ENCODE data around the gene SYK.

Gene SYK

GRCh38 chr9:90826326-90827020 lies 24.9 kb downstream of the SYK start:
- H3K4me3 ChIP-seq (ENCODE audit: low read depth, low read length) = no peak overlapping the region
- no peak for TF ChIP-seq MAX (IDR thresholded peaks at IDR 0.05; ENCODE audit: low read depth, low read length)
- TF ChIP-seq CTCF (IDR thresholded peaks at IDR 0.05; ENCODE audit: low read depth, low read length) = no peak
- TF ChIP-seq MYC (IDR thresholded peaks at IDR 0.05; ENCODE audit: low read depth, low read length) = no peak
- TF ChIP-seq POLR2A (IDR thresholded peaks at IDR 0.05; ENCODE audit: extremely low read depth, insufficient read length) = no peak
- no peak for DNase-seq (ENCODE audit: low read depth)

GRCh38 chr9:90827181-90827871 lies 25.7 kb downstream of the SYK start:
- TF ChIP-seq MYC (IDR thresholded peaks at IDR 0.05; ENCODE audit: low read depth, low read length) (peak; percentile 78; the same call in 1 of the 2 replicates), MAX (IDR thresholded peaks at IDR 0.05; ENCODE audit: low read depth, low read length) (peak; percentile 73), POLR2A (IDR thresholded peaks at IDR 0.05; ENCODE audit: extremely low read depth, insufficient read length) (no peak)
- no peak overlapping the region for H3K4me3 ChIP-seq (ENCODE audit: low read depth, low read length)
- peak; percentile 87 for DNase-seq (ENCODE audit: low read depth)

GRCh38 chr9:90830051-90830450 lies 28.4 kb downstream of the SYK start:
- H3K4me3 ChIP-seq (ENCODE audit: low read depth, low read length) = no peak overlapping the region
- TF ChIP-seq CTCF (IDR thresholded peaks at IDR 0.05; ENCODE audit: low read depth, low read length) (no peak), MAX (IDR thresholded peaks at IDR 0.05; ENCODE audit: low read depth, low read length) (no peak), POLR2A (IDR thresholded peaks at IDR 0.05; ENCODE audit: extremely low read depth, insufficient read length) (no peak), MYC (IDR thresholded peaks at IDR 0.05; ENCODE audit: low read depth, low read length) (no peak)
- DNase-seq (ENCODE audit: low read depth) = no peak

GRCh38 chr9:90830977-90831376 lies 29.4 kb downstream of the SYK start:
- no peak for DNase-seq (ENCODE audit: low read depth)

GRCh38 chr9:90832261-90832660 lies 30.6 kb downstream of the SYK start:
- DNase-seq (ENCODE audit: low read depth) = no peak
- TF ChIP-seq POLR2A (IDR thresholded peaks at IDR 0.05; ENCODE audit: extremely low read depth, insufficient read length) = no peak
- TF ChIP-seq MYC (IDR thresholded peaks at IDR 0.05; ENCODE audit: low read depth, low read length) = no peak
- TF ChIP-seq CTCF (IDR thresholded peaks at IDR 0.05; ENCODE audit: low read depth, low read length) = no peak
- TF ChIP-seq MAX (IDR thresholded peaks at IDR 0.05; ENCODE audit: low read depth, low read length) = no peak
- no peak overlapping the region for H3K4me3 ChIP-seq (ENCODE audit: low read depth, low read length)

More at GRCh38 chr9:90830977-90831376, 29.4 kb downstream of the SYK start:
- no peak overlapping the region for H3K4me3 ChIP-seq (ENCODE audit: low read depth, low read length)
- no peak for TF ChIP-seq MYC (IDR thresholded peaks at IDR 0.05; ENCODE audit: low read depth, low read length)
- no peak for TF ChIP-seq MAX (IDR thresholded peaks at IDR 0.05; ENCODE audit: low read depth, low read length)
- TF ChIP-seq CTCF (IDR thresholded peaks at IDR 0.05; ENCODE audit: low read depth, low read length) = no peak
- no peak for TF ChIP-seq POLR2A (IDR thresholded peaks at IDR 0.05; ENCODE audit: extremely low read depth, insufficient read length)

Data from NB4 (cell line).